GM12878 (cell line): Measurements from ENCODE around the gene ADAP1. TPM values are rescaled to one million over a fixed set of nuclear protein-coding genes. Genes with fewer than 3 reads are reported as not detected.

Source experiments
- ATAC-seq: fragments of 200-7000 bp; cut with Tn5 transposase; 3 replicates; pipeline ENCODE4 v1.9.1; 2020; ENCODE audit warnings: mild to moderate bottlenecking, moderate library complexity
- BruUV-seq: library from RNA; stranded (reverse); fragments of 400-500 nt; replicated peaks from 2 replicates; lab custom pipeline; 2021; lab: Mats Ljungman, UMichigan
- CTCF ChIA-PET: fragments of 300-600 bp; sonication (Branson Sonifier 250); formaldehyde crosslinking; extraction: SDS; loops from one replicate; lab custom pipeline; 2021; ENCODE audit warnings: inconsistent platforms; lab: Yijun Ruan, JAX
- POLR2A ChIA-PET: fragments of 350-600 bp; formaldehyde crosslinking; extraction: SDS; loops from one replicate; lab custom pipeline; 2021; ENCODE audit warnings: inconsistent platforms; lab: Charles Lee
- RAD21 ChIA-PET: fragments of 300-600 bp; sonication (Branson Sonifier 250); formaldehyde crosslinking; loops from one replicate; lab custom pipeline; 2023; ENCODE audit warnings: antibody characterized with exemption; ENCODE audit not compliant: unreplicated experiment; lab: Charles Lee
- SMC1A ChIA-PET: fragments of 300-600 bp; sonication (Branson Sonifier 250); formaldehyde crosslinking; loops from one replicate; lab custom pipeline; 2023; ENCODE audit not compliant: unreplicated experiment, uncharacterized antibody; lab: Charles Lee
- DNase-seq: peaks from one replicate; pipeline ENCODE4 v3.0.0-alpha.2; 2011; ENCODE audit warnings: low read depth, low spot score
- FAIRE-seq: peaks from 3 replicates; lab custom pipeline; 2011; peaks lifted over from hg19 to GRCh38; lab: Jason Lieb, UNC
- H2AFZ ChIP-seq: 2 replicates; pipeline ENCODE4 v1.6.0; 2011; ENCODE audit warnings: low read depth, low read length, control low read depth; ENCODE audit not compliant: control insufficient read depth
- H3K27ac ChIP-seq: 2 replicates; pipeline ENCODE4 v1.5.1; 2011; ENCODE audit warnings: control low read depth; ENCODE audit not compliant: control insufficient read depth, insufficient read depth
- H3K27me3 ChIP-seq, 2 experiments: replicated peaks in 1 of 2; 2 replicates each; pipeline versions ENCODE4 v1.6.0 to v1.6.1; 2011; ENCODE audit warnings: low read length in 1 of 2; ENCODE audit not compliant: control insufficient read depth in 2 of 2, insufficient read depth in 2 of 2
- H3K36me3 ChIP-seq, 2 experiments: 2 replicates each; pipeline ENCODE4 v1.5.1; 2011; ENCODE audit warnings: low read length in 1 of 2; ENCODE audit not compliant: control insufficient read depth in 2 of 2, insufficient read depth in 2 of 2
- H3K4me1 ChIP-seq: 2 replicates; pipeline ENCODE4 v1.6.1; 2011; ENCODE audit warnings: mild to moderate bottlenecking, low read length, moderate library complexity, mixed read lengths; ENCODE audit not compliant: control insufficient read depth, insufficient read depth
- H3K4me2 ChIP-seq: 2 replicates; pipeline ENCODE4 v1.6.0; 2011; ENCODE audit warnings: control low read depth; ENCODE audit not compliant: control insufficient read depth, insufficient read depth
- H3K4me3 ChIP-seq: fragments of 200-600 bp; sonication (generic); 2 replicates; pipeline ENCODE4 v1.5.1; 2016
- H3K79me2 ChIP-seq: 2 replicates; pipeline ENCODE4 v1.6.0; 2011; ENCODE audit warnings: low read length; ENCODE audit not compliant: control insufficient read depth, insufficient read depth
- H3K9ac ChIP-seq: 2 replicates; pipeline ENCODE4 v1.8.0; 2011; ENCODE audit warnings: low read length, control low read depth, mixed read lengths; ENCODE audit not compliant: control insufficient read depth, insufficient read depth
- H3K9me3 ChIP-seq: replicated peaks from 3 replicates; pipeline ENCODE4 v1.5.1; 2011; ENCODE audit warnings: mild to moderate bottlenecking, low read length; ENCODE audit not compliant: control insufficient read depth, insufficient read depth
- H4K20me1 ChIP-seq: 2 replicates; pipeline ENCODE4 v1.6.0; 2011; ENCODE audit not compliant: control insufficient read depth, insufficient read depth
- IRF4 ChIP-seq: IDR thresholded peaks from 2 replicates; pipeline ENCODE4 v1.6.1; 2011; ENCODE audit warnings: low read depth, low read length
- NR2F1 ChIP-seq: fragments of 450-650 bp; conservative IDR thresholded peaks from 2 replicates; pipeline ENCODE4 v1.6.1; 2017; ENCODE audit warnings: mild to moderate bottlenecking
- SIN3A ChIP-seq: IDR thresholded peaks from 2 replicates; pipeline ENCODE4 v1.6.1; 2012; ENCODE audit warnings: low read depth, low read length, improper control_type of control experiment
- whole genome bisulfite sequencing: methylation state at CpG from one replicate; pipeline ENCODE4 v1.1.6; 2016; ENCODE audit warnings: low lambda C conversion rate; ENCODE audit not compliant: insufficient replicate concordance, insufficient coverage; ENCODE audit errors: missing lambda C conversion rate; 5-methylcytosine and 5-hydroxymethylcytosine counted together
- in situ Hi-C: fragments of 300-500 bp; cut with MboI; formaldehyde crosslinking; loops from 9 replicates; pipeline ENCODE4 v1.14.3; 2018; ENCODE audit warnings: mixed read lengths
- intact Hi-C: fragments of 100-400 bp; cut with micrococcal nuclease; formaldehyde crosslinking; loops from one replicate; pipeline ENCODE4 v1.14.2; 2022; ENCODE audit not compliant: unreplicated experiment
- polyA plus RNA-seq, 11 experiments: library from polyadenylated mRNA; depleted of rRNA in 4 of 11; unstranded in 6 of 11; stranded (reverse) in 5 of 11; fragments of >200 nt; fragmentation: Nextera tagmentation in 4 of 11; fragmentation: Illumina TruSeq in 1 of 11; extraction: Ambion mirVana in 4 of 11; extraction: Trizol in 1 of 11; gene quantifications; 1 replicate in 1 of 11; 2 replicates in 10 of 11; pipeline versions ENCODE4 v1.2.1 to v1.2.3, GENCODE V29; 2011 to 2016; ENCODE audit warnings: inconsistent platforms in 2 of 11, missing spikeins in 2 of 11, low read depth in 1 of 11
- total RNA-seq, 4 experiments: library from RNA; depleted of rRNA in 3 of 4; stranded (reverse); fragments of >200 nt in 3 of 4; fragmentation: Illumina TruSeq in 1 of 4; extraction: Trizol in 1 of 4; gene quantifications; 2 replicates each; pipeline versions ENCODE4 v1.2.1 to v1.2.3, GENCODE V29; 2013 to 2021
- TF ChIP-seq, protein P1 (sequence below): fragments of 450-650 bp; IDR thresholded peaks from 2 replicates; pipeline ENCODE4 v1.6.1; 2016; ENCODE audit warnings: mild to moderate bottlenecking
- TF ChIP-seq, protein P2 (sequence below): fragments of 450-650 bp; IDR thresholded peaks from 2 replicates; pipeline ENCODE4 v1.6.1; 2017; ENCODE audit warnings: mild to moderate bottlenecking, low read depth, inconsistent platforms; ENCODE audit not compliant: poor library complexity, severe bottlenecking

The ADAP1 gene
- total and polyA plus RNA-seq, 10 of the 15 experiments (the other 5 are each of a cell fraction or from before 2014, with no cell fraction given): 0.22 to 44.2 (median 22.0) TPM; not detected in 1

DNA sequence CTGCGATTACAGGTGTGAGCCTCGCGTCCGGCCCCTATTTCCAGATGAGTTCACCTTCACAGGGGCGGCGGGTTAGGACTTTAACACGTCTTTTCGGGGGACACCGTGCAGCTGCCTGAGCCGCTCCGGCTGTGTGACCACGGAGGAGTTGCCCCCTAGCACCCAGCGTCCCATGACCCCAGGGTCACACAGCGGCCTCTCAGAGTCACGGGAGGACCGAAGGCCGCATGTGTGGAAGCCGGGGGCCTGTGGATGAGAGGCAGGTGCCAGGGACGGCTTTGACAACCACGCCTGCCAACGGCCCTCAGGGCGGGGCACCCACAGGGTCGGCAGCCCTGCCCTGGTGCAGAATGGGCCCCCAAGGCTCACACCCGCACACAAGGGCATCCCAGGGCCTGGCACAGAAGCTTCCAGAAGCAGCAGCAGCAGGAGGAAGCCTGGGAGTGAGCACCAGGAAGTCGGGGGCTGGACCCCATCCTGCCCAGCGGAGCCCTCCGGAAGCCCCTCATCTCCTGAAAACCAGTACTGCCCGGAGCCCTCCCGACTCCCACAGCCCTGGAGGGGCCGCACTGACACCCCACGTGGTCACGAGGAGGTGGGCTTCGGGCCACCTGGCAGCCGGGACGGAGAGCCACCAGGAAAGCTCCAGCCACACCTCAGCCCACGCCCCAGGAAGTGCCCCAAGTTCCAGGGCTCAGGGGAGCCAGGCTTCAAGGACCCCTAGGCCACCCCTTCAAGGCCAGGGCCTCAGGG lies 32.7 kb downstream of the ADAP1 start:
- WGBS: 50% methylated on average over 36 of the region's 36 CpGs
- intact Hi-C loops: loop anchor here (2.0 kb wide), 3 partner anchors 13 to 29 kb away; no protein-coding TSS in a partner anchor
- H3K36me3 ChIP-seq: peaks cover 0 to 7% of the 10 kb centered on the region in 2 experiments; a peak in 3 of 4 replicates
- no peaks in the 10 kb centered on the region for H3K27me3 ChIP-seq
- CTCF ChIA-PET: interaction anchor here (0.6 to 2.9 kb wide), 3 partner anchors 12 to 72 kb away, joined by 3 to 20 read pairs (median 4); no protein-coding TSS in a partner anchor
- H4K20me1 ChIP-seq: no peaks in the 10 kb centered on the region
- RAD21 ChIA-PET: interaction anchor here (1.0 to 2.0 kb wide), 2 partner anchors 12 to 31 kb away, joined by 7 to 18 read pairs; no protein-coding TSS in a partner anchor
- in situ Hi-C loops: no loop called here
- no peak overlapping the region for H2AFZ ChIP-seq
- no peak for TF ChIP-seq SIN3A
- 0 out of 2 replicates have a peak, but pooled peaks have one; percentile 13 for TF ChIP-seq NR2F1
- H3K27ac ChIP-seq: peak overlapping the region; percentile 99
- DNase-seq (no peak), FAIRE-seq (no peak), ATAC-seq (no peak)
- H3K9ac ChIP-seq: peak overlapping the region; percentile 77
- H3K4me3 ChIP-seq: peak overlapping the region; percentile 32; the same call in 1 of the 2 replicates
- H3K79me2 ChIP-seq: peaks cover 11% of the 10 kb centered on the region
- POLR2A ChIA-PET: interaction anchor here (0.6 to 2.7 kb wide), 2 partner anchors 8 to 12 kb away, joined by 6 to 13 read pairs; no protein-coding TSS in a partner anchor
- peak overlapping the region; percentile 92 for H3K4me2 ChIP-seq
- no TSS peak for BruUV-seq
- peaks cover 43% of the 10 kb centered on the region for H3K4me1 ChIP-seq
- SMC1A ChIA-PET: interaction anchor here (1.1 to 1.9 kb wide), 2 partner anchors 12 to 13 kb away, joined by 5 to 16 read pairs; no protein-coding TSS in a partner anchor
- no peaks in the 10 kb centered on the region for H3K9me3 ChIP-seq

DNA sequence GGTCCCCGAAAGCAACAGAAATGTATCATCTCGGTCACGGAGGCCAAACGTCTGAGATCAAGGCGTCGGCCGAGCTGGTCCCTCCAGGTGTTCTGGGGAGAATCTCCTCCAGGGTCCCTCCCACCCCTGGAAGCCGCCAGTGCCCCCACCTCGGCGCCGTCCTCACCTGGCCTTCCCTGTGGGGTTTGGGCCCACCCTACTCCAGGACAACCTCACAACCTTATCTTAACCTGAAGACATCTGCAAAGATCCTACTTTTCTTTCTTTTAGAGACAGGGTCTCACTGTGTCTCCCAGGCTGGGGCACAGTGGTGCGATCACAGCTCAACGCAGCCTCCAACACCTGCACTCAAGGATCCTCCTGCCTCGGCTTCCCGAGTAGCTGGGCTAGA lies 33.4 kb downstream of the ADAP1 start:
- peaks cover 42% of the 10 kb centered on the region for H3K4me1 ChIP-seq
- in situ Hi-C loops: no loop called here
- no peak overlapping the region for H3K4me3 ChIP-seq
- ChIA-PET CTCF (interaction anchor here (1.1 to 2.9 kb wide), 2 partner anchors 12 to 72 kb away, joined by 4 to 20 read pairs; no protein-coding TSS in a partner anchor), SMC1A (interaction anchor here (1.1 kb wide), 1 partner anchor 11 kb away, joined by 5 read pairs; no protein-coding TSS in a partner anchor), RAD21 (interaction anchor here (1.0 kb wide), 1 partner anchor 11 kb away, joined by 7 read pairs; no protein-coding TSS in a partner anchor), POLR2A (interaction anchor here (2.7 kb wide), 1 partner anchor 11 kb away, joined by 13 read pairs; no protein-coding TSS in a partner anchor)
- peaks cover 0 to 7% of the 10 kb centered on the region in 2 experiments; a peak in 3 of 4 replicates for H3K36me3 ChIP-seq
- no peaks in the 10 kb centered on the region for H3K9me3 ChIP-seq
- H4K20me1 ChIP-seq: no peaks in the 10 kb centered on the region
- no peak overlapping the region for H3K9ac ChIP-seq
- no peaks in the 10 kb centered on the region for H3K27me3 ChIP-seq
- DNase-seq (no peak), ATAC-seq (no peak), FAIRE-seq (no peak)
- no peak overlapping the region for H2AFZ ChIP-seq
- peaks cover 11% of the 10 kb centered on the region for H3K79me2 ChIP-seq
- intact Hi-C loops: no loop called here
- 0 out of 2 replicates have a peak overlapping the region, but pooled peaks have one; percentile 10 for H3K27ac ChIP-seq
- TF ChIP-seq, protein P1, sequence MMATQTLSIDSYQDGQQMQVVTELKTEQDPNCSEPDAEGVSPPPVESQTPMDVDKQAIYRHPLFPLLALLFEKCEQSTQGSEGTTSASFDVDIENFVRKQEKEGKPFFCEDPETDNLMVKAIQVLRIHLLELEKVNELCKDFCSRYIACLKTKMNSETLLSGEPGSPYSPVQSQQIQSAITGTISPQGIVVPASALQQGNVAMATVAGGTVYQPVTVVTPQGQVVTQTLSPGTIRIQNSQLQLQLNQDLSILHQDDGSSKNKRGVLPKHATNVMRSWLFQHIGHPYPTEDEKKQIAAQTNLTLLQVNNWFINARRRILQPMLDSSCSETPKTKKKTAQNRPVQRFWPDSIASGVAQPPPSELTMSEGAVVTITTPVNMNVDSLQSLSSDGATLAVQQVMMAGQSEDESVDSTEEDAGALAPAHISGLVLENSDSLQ: no peak
- no peak for TF ChIP-seq IRF4
- TF ChIP-seq, protein P2, sequence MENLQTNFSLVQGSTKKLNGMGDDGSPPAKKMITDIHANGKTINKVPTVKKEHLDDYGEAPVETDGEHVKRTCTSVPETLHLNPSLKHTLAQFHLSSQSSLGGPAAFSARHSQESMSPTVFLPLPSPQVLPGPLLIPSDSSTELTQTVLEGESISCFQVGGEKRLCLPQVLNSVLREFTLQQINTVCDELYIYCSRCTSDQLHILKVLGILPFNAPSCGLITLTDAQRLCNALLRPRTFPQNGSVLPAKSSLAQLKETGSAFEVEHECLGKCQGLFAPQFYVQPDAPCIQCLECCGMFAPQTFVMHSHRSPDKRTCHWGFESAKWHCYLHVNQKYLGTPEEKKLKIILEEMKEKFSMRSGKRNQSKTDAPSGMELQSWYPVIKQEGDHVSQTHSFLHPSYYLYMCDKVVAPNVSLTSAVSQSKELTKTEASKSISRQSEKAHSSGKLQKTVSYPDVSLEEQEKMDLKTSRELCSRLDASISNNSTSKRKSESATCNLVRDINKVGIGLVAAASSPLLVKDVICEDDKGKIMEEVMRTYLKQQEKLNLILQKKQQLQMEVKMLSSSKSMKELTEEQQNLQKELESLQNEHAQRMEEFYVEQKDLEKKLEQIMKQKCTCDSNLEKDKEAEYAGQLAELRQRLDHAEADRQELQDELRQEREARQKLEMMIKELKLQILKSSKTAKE: no peak
- TF ChIP-seq, all 136 proteins: peak for 0
- 74% methylated on average over 15 of the region's 15 CpGs for WGBS
- BruUV-seq: no TSS peak
- H3K4me2 ChIP-seq: peak overlapping the region; percentile 17; the same call in 1 of the 2 replicates
